Naive thymus-derived CD4-positive, alpha-beta T cell (primary cell): Measurements from ENCODE around the gene HHIP. TPM values are rescaled to one million over a fixed set of nuclear protein-coding genes. Genes with fewer than 3 reads are reported as not detected.

Experiments
- ATAC-seq: fragments of 150-1000 bp; cut with Tn5 transposase; 2 replicates; pipeline ENCODE4 v1.10.0; 2021; ENCODE audit warnings: mild to moderate bottlenecking, moderate library complexity
- CTCF ChIA-PET: fragments of 350-600 bp; sonication (Branson Sonifier 250); formaldehyde crosslinking; loops from one replicate; lab custom pipeline; 2021; ENCODE audit warnings: antibody characterized with exemption; lab: Charles Lee
- POLR2A ChIA-PET: fragments of 350-600 bp; sonication (Branson Sonifier 250); formaldehyde crosslinking; loops from one replicate; lab custom pipeline; 2021; ENCODE audit warnings: antibody characterized with exemption, inconsistent platforms; lab: Charles Lee
- DNase-seq, 9 donors: peaks; one replicate each; pipeline versions ENCODE4 v3.0.0 to v3.0.0-alpha.2; 2020 to 2022; ENCODE audit warnings: mixed read lengths in 1 of 9
- H3K27ac ChIP-seq: one replicate; pipeline ENCODE4 v1.7.0; 2013; ENCODE audit warnings: mild to moderate bottlenecking, low read depth, low read length, moderate library complexity
- H3K27me3 ChIP-seq, 2 donors: one replicate each; pipeline ENCODE4 v1.7.0; 2013; ENCODE audit warnings: low read length in 2 of 2, mild to moderate bottlenecking in 2 of 2, moderate library complexity in 2 of 2; ENCODE audit not compliant: control insufficient read depth in 2 of 2, insufficient read depth in 2 of 2
- H3K36me3 ChIP-seq, 3 experiments: 1 replicate in 2 of 3; 2 replicates in 1 of 3; pipeline ENCODE4 v1.7.0; 2013; ENCODE audit warnings: low read length in 3 of 3, mild to moderate bottlenecking in 3 of 3, moderate library complexity in 1 of 3; ENCODE audit not compliant: insufficient read depth in 3 of 3, control insufficient read depth in 2 of 3
- H3K4me1 ChIP-seq, 2 donors: one replicate each; pipeline ENCODE4 v1.7.0; 2013; ENCODE audit warnings: low read length in 2 of 2, mild to moderate bottlenecking in 2 of 2, moderate library complexity in 1 of 2; ENCODE audit not compliant: control insufficient read depth in 2 of 2, insufficient read depth in 2 of 2
- H3K4me3 ChIP-seq: 2 replicates; pipeline ENCODE4 v1.7.0; 2013; ENCODE audit warnings: mild to moderate bottlenecking, low read length
- H3K9me3 ChIP-seq, 3 experiments: 1 replicate in 2 of 3; 2 replicates in 1 of 3; pipeline ENCODE4 v1.7.0; 2013; ENCODE audit warnings: low read length in 3 of 3; ENCODE audit not compliant: control insufficient read depth in 2 of 3
- H3K27ac Mint-ChIP-seq, 9 donors: one replicate each; pipeline ENCODE4 v1.8.0; 2020 to 2022; ENCODE audit warnings: mixed read lengths in 9 of 9, mild to moderate bottlenecking in 8 of 9, moderate library complexity in 5 of 9, inconsistent platforms in 2 of 9
- H3K27me3 Mint-ChIP-seq, 5 donors: one replicate each; pipeline ENCODE4 v1.8.0; 2021 to 2022; ENCODE audit warnings: mixed read lengths in 5 of 5, mild to moderate bottlenecking in 1 of 5
- H3K36me3 Mint-ChIP-seq, 5 donors: one replicate each; pipeline ENCODE4 v1.8.0; 2020 to 2022; ENCODE audit warnings: mixed read lengths in 5 of 5, mild to moderate bottlenecking in 3 of 5, inconsistent platforms in 1 of 5
- H3K4me1 Mint-ChIP-seq, 7 donors: one replicate each; pipeline ENCODE4 v1.8.0; 2020 to 2022; ENCODE audit warnings: mixed read lengths in 7 of 7, mild to moderate bottlenecking in 3 of 7, inconsistent platforms in 1 of 7
- H3K4me3 Mint-ChIP-seq, 10 donors: one replicate each; pipeline ENCODE4 v1.8.0; 2020 to 2022; ENCODE audit warnings: mild to moderate bottlenecking in 10 of 10, mixed read lengths in 10 of 10, moderate library complexity in 6 of 10, inconsistent platforms in 2 of 10
- H3K9me3 Mint-ChIP-seq, 11 donors: one replicate each; pipeline ENCODE4 v1.8.0; 2020 to 2022; ENCODE audit warnings: mixed read lengths in 11 of 11, mild to moderate bottlenecking in 4 of 11, inconsistent platforms in 1 of 11, moderate library complexity in 1 of 11
- intact Hi-C, 2 donors: fragments of 100-400 bp; cut with micrococcal nuclease; formaldehyde crosslinking; loops; one replicate each; pipeline ENCODE4 v1.15.1; 2023
- polyA plus RNA-seq, 2 donors: library from polyadenylated mRNA; unstranded; fragments of 300-500 nt; fragmentation: Illumina TruSeq; gene quantifications; one replicate each; pipeline ENCODE4 v1.2.3, GENCODE V29; 2021
- total RNA-seq, 6 experiments: library from RNA in 5 of 6; stranded (reverse) in 5 of 6; gene quantifications; 1 replicate in 5 of 6; 2 replicates in 1 of 6; pipeline ENCODE4 v1.2.3 and lab custom pipeline; 2021 to 2026

Gene HHIP
- total and polyA plus RNA-seq, 7 experiments from 2014 or later, result 0.19 TPM; not detected in 6

DNA sequence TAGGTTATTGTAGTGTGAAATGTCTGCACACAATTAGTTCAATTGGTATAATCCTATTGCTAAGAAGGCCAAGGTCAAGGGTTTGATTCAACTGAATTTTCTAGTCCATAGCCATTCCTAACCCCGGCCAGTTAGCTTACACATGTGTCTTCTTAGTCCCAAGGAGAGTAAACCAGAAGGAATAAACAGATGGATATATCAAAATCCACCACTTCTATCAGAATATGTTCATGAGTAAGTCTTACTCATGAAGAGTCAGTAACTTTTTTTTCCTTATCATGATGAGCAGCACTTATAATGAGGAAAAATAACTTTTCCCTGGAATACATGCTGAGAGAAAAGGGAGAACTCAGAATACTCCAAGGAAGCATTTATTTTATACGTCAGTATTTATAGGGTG lies 9.5 kb downstream of the HHIP start:
- intact Hi-C loops, result no loop called here
- no peak overlapping the region for H3K4me3 Mint-ChIP-seq
- Histone ChIP-seq H3K4me1 (no peaks in the 10 kb centered on the region), H3K27me3 (no peaks in the 10 kb centered on the region), H3K27ac (no peak overlapping the region), H3K9me3 (no peaks in the 10 kb centered on the region), H3K36me3 (no peaks in the 10 kb centered on the region), H3K4me3 (no peak overlapping the region)
- no peak for DNase-seq
- no peak overlapping the region for H3K27ac Mint-ChIP-seq
- H3K4me1 Mint-ChIP-seq, result no peaks in the 10 kb centered on the region
- ATAC-seq, result no peak
- H3K9me3 Mint-ChIP-seq, result peaks cover 0 to 6% (median 0%) of the 10 kb centered on the region in 11 donors
- H3K27me3 Mint-ChIP-seq, result peaks cover 6 to 29% (median 15%) of the 10 kb centered on the region in 5 donors
- ChIA-PET POLR2A (no interaction called here), CTCF (no interaction called here)
- no peaks in the 10 kb centered on the region for H3K36me3 Mint-ChIP-seq

DNA sequence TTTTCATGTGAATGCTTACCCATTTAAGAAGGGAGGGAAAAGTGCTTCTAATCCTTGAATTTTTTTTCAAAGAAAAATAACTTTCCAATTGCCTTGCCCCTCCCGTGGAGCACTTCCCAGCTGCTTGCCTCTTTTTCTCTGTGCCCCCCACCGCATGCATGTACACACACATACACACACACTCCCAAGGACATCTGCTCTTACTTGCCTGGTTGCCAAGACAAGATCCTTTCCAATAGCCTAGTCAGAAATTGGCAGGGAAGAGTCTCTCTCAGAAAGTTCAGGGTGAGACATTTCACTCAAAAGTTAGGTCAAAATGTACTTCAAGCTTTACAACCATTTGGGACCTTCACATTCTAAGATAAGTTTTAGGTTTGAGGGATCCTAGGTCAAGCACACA lies 10.9 kb downstream of the HHIP start:
- H3K27me3 Mint-ChIP-seq, result peaks cover 6 to 30% (median 10%) of the 10 kb centered on the region in 5 donors
- no peaks in the 10 kb centered on the region for H3K9me3 ChIP-seq
- ChIA-PET CTCF (no interaction called here), POLR2A (no interaction called here)
- H3K27me3 ChIP-seq, result no peaks in the 10 kb centered on the region
- intact Hi-C loops, result no loop called here
- no peak overlapping the region for H3K4me3 Mint-ChIP-seq
- no peak overlapping the region for H3K27ac ChIP-seq
- ATAC-seq (no peak), DNase-seq (no peak)
- peaks cover 0 to 6% (median 0%) of the 10 kb centered on the region in 11 donors for H3K9me3 Mint-ChIP-seq
- H3K36me3 Mint-ChIP-seq, result no peaks in the 10 kb centered on the region
- H3K36me3 ChIP-seq, result no peaks in the 10 kb centered on the region
- H3K4me1 Mint-ChIP-seq, result no peaks in the 10 kb centered on the region
- no peak overlapping the region for H3K27ac Mint-ChIP-seq
- no peak overlapping the region for H3K4me3 ChIP-seq
- H3K4me1 ChIP-seq, result no peaks in the 10 kb centered on the region

DNA sequence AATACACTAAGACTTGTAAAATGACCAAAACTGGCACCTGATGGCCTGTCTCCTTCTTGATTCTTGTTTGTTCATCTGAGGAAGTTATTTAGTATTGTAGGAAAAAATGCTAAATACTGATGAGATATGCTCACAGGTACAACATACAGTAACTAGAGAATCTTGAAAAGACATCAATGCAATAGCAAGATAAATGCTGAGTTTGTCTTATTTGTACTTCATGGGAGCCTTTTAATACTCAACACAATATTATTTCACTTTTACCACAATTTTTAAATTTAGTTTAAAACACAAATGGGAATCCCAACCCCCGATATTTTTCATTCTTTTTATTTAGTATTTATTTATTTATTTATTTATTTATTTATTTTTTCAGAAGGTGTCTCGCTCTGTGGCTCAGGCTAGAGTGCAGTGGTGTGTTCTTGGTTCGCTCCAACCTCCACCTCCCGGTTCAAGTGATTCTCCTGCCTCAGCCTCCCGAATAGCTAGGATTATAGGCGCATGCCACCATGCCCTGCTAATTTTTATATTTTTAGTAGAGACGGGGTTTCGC lies 12.1 kb downstream of the HHIP start:
- ATAC-seq (no peak), DNase-seq (no peak)
- Mint-ChIP-seq H3K27ac (no peak overlapping the region), H3K4me1 (no peaks in the 10 kb centered on the region), H3K4me3 (no peak overlapping the region), H3K9me3 (peaks cover 0 to 6% (median 0%) of the 10 kb centered on the region in 11 donors), H3K36me3 (no peaks in the 10 kb centered on the region), H3K27me3 (peaks cover 4 to 26% (median 6%) of the 10 kb centered on the region in 5 donors)
- Histone ChIP-seq H3K9me3 (no peaks in the 10 kb centered on the region), H3K27me3 (no peaks in the 10 kb centered on the region), H3K27ac (no peak overlapping the region), H3K4me1 (no peaks in the 10 kb centered on the region), H3K4me3 (no peak overlapping the region), H3K36me3 (no peaks in the 10 kb centered on the region)
- intact Hi-C loops, result no loop called here
- CTCF ChIA-PET, result no interaction called here
- POLR2A ChIA-PET, result no interaction called here

DNA sequence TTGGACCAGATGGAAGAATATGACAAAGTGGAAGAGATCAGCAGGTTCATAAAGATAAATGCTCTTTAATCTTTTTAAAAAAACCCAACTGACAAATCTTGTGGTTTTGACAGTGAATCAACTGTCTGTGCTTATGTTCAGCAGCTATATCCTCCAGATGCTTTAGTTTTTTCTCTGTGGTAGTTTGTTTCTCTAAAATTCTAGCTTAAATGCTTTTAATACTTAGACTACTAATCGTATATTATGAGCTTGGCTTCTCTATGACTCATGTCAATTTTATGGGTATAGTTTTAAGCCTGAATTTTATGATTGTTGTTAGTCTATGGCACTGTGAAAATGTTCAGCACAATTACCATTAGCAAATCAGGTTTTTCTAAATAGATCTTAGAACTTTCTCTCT lies 12.9 kb downstream of the HHIP start:
- intact Hi-C loops, result no loop called here
- Histone ChIP-seq H3K4me3 (no peak overlapping the region), H3K36me3 (no peaks in the 10 kb centered on the region), H3K9me3 (no peaks in the 10 kb centered on the region), H3K4me1 (no peaks in the 10 kb centered on the region), H3K27ac (no peak overlapping the region), H3K27me3 (no peaks in the 10 kb centered on the region)
- Mint-ChIP-seq H3K9me3 (peaks cover 0 to 6% (median 0%) of the 10 kb centered on the region in 11 donors), H3K4me1 (no peaks in the 10 kb centered on the region), H3K4me3 (no peak overlapping the region), H3K27me3 (peaks cover 4 to 25% (median 6%) of the 10 kb centered on the region in 5 donors), H3K36me3 (no peaks in the 10 kb centered on the region), H3K27ac (no peak overlapping the region)
- DNase-seq, result no peak
- ATAC-seq, result no peak
- ChIA-PET CTCF (no interaction called here), POLR2A (no interaction called here)

DNA sequence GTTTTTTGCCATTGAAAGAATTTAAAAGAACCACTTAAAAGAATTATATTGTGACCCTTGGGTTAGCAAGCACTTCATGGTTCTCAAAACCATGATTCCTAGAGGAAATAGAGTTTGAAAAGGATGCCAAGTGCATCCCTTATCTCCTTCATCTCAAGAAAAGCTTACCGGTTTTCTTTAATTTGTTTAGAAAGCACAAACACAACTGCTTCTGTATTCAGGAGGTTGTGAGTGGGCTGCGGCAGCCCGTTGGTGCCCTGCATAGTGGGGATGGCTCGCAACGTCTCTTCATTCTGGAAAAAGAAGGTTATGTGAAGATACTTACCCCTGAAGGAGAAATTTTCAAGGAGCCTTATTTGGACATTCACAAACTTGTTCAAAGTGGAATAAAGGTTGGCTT lies 13.5 kb downstream of the HHIP start:
- H3K4me3 Mint-ChIP-seq, result no peak overlapping the region
- intact Hi-C loops, result no loop called here
- H3K4me1 Mint-ChIP-seq, result no peaks in the 10 kb centered on the region
- no peaks in the 10 kb centered on the region for H3K9me3 ChIP-seq
- H3K36me3 Mint-ChIP-seq, result no peaks in the 10 kb centered on the region
- H3K27ac ChIP-seq, result no peak overlapping the region
- DNase-seq, result no peak
- ChIA-PET POLR2A (no interaction called here), CTCF (no interaction called here)
- peaks cover 0 to 6% (median 0%) of the 10 kb centered on the region in 11 donors for H3K9me3 Mint-ChIP-seq
- no peak for ATAC-seq
- H3K27me3 Mint-ChIP-seq, result peaks cover 5 to 27% (median 8%) of the 10 kb centered on the region in 5 donors
- no peak overlapping the region for H3K4me3 ChIP-seq
- no peaks in the 10 kb centered on the region for H3K27me3 ChIP-seq
- H3K27ac Mint-ChIP-seq, result no peak overlapping the region
- no peaks in the 10 kb centered on the region for H3K4me1 ChIP-seq
- no peaks in the 10 kb centered on the region for H3K36me3 ChIP-seq

DNA sequence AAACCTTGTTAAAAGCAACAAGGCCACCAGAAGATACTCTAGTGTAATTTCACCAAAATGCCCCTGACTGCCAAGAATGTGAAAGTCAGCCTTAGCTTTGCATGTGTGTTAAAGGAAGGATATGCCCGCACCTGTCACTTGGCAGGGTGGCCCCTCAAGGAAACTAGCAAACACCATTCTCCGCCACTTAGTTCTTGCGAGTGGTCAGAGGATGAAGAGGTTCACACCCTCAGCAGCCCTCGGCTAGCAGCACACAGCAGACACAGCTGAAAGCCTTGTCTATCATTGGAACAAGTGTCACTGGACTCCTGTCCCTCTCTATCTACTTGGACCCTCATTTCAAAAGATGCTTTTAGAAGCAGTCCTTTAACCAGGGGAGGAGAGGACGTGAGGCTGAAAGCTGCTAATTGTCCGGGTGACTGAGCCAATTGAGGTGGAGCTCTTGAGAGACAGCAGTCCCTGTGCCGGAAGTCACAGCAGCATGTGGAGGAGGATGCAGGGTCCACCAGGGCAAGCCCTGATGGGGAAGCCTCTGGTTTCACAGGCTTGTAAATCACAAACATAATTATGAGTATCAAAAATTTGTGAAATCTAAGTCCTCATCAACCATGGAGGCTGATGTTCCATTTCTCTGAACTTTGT lies 18.0 kb downstream of the HHIP start:
- Histone ChIP-seq H3K27me3 (no peaks in the 10 kb centered on the region), H3K4me1 (no peaks in the 10 kb centered on the region), H3K9me3 (no peaks in the 10 kb centered on the region), H3K4me3 (no peak overlapping the region), H3K36me3 (no peaks in the 10 kb centered on the region), H3K27ac (no peak overlapping the region)
- CTCF ChIA-PET, result no interaction called here
- no peak for ATAC-seq
- Mint-ChIP-seq H3K4me1 (no peaks in the 10 kb centered on the region), H3K9me3 (no peaks in the 10 kb centered on the region), H3K36me3 (no peaks in the 10 kb centered on the region), H3K27me3 (peaks cover 0 to 13% (median 10%) of the 10 kb centered on the region in 5 donors), H3K4me3 (no peak overlapping the region), H3K27ac (no peak overlapping the region)
- DNase-seq, result no peak
- POLR2A ChIA-PET, result no interaction called here
- intact Hi-C loops, result no loop called here
